ENCODE results near the gene PLK1.

PLK1 gene

DNA sequence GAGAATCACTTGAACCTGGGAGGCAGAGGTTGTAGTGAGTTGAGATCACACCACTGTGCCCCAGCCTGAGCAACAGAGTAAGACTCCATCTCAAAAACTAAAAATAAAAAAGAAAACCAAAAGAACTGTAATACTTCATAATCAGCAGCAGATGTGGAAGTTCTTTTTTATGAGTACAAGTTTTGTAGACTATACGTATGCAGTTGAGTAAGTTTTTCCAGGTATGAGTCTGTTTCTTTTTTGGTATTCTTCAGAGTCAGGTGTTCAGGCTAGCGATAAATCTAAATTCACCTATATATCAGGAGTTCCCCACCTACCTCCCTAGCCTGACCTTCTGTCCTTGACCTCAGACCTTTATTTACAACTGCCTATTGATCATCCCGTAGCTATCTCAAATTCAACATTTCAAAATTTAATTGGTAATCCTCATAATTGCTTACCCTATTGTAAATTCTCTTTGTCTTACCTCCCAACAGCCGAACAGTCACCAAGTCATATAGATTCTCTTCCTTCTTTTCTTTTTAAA lies 26.7 kb upstream of the PLK1 start:
- Histone ChIP-seq H3K4me1 (ENCODE audit: control insufficient read depth, insufficient read depth, low read length, unreplicated experiment) (no peaks in the 10 kb centered on the region), H3K27ac (ENCODE audit: low read depth, low read length) (no peak overlapping the region), H3K79me2 (ENCODE audit: control insufficient read depth, insufficient read depth, low read length, unreplicated experiment) (peaks cover 64% of the 10 kb centered on the region), H3K27me3 (ENCODE audit: insufficient read depth, low read length) (no peaks in the 10 kb centered on the region), H2AFZ (ENCODE audit: low read length, unreplicated experiment) (no peak overlapping the region), H3K4me3 (ENCODE audit: low read depth, low read length) (no peak overlapping the region), H3K36me3 (ENCODE audit: insufficient read depth, low read length) (peaks cover 25% of the 10 kb centered on the region)

DNA sequence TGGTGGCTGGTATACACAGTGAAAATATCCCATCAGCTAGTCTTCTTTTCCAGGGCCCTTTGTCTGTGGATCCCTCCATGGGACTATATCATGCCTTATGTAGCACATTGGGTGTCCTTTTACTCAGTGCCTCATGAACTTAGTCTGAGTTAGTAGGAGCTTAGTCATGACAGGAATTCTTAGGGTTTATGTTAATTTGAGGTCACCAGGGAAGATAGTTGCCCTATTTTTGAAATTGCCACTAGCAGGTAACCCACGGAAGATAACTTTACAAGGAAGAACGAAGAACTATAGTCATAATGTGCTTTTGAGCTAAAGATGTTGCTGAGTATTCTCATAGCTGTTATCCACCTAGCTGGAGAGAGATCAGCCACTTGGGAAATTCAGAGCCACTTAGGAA lies 14.8 kb upstream of the PLK1 start:
- Histone ChIP-seq H3K4me3 (ENCODE audit: low read depth, low read length) (no peak overlapping the region), H3K36me3 (ENCODE audit: insufficient read depth, low read length) (peaks cover 65% of the 10 kb centered on the region), H3K4me1 (ENCODE audit: control insufficient read depth, insufficient read depth, low read length, unreplicated experiment) (no peaks in the 10 kb centered on the region), H3K27me3 (ENCODE audit: insufficient read depth, low read length) (no peaks in the 10 kb centered on the region), H3K79me2 (ENCODE audit: control insufficient read depth, insufficient read depth, low read length, unreplicated experiment) (peaks cover 7% of the 10 kb centered on the region), H3K27ac (ENCODE audit: low read depth, low read length) (no peak overlapping the region), H2AFZ (ENCODE audit: low read length, unreplicated experiment) (no peak overlapping the region)

DNA sequence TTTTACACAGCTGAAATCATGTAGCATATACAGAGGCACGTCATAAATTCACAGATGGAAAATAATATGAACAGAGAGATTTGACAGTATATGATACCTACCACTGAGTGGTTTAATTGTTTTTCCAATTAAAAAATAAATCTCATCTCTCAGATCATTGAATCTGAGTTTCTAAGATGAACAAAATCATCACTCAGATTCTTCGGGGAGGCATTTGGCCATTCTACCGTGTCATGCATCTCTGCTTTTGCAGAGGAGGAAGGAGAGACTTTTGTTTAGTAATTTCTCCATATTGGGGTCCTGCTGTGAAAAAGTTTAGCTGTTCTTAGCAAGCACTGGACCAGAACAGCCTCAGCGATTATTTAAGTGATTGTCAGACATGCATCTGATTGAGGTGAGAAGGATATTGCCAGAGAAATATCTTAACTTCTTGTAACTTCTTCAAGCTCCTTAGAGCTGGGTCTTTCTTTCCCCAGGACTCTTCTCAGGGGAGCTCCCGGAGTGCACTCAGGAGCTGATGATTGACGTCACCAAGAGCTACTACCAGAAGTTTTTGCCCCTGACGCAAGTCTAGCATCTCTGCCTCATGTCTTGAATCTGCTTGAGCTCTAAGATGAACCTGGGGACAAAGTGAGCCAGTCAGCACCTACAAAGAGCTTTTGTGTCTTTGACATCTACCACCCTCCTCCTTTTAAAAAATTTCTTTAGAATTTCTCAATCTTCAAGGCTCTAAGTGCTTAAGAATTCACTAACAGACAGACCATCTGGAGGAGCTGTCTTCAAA lies 11.9 kb upstream of the PLK1 start:
- Histone ChIP-seq H3K4me1 (ENCODE audit: control insufficient read depth, insufficient read depth, low read length, unreplicated experiment) (peaks cover 13% of the 10 kb centered on the region), H3K27ac (ENCODE audit: low read depth, low read length) (no peak overlapping the region), H3K27me3 (ENCODE audit: insufficient read depth, low read length) (no peaks in the 10 kb centered on the region), H3K36me3 (ENCODE audit: insufficient read depth, low read length) (peaks cover 52% of the 10 kb centered on the region), H3K4me3 (ENCODE audit: low read depth, low read length) (no peak overlapping the region), H3K79me2 (ENCODE audit: control insufficient read depth, insufficient read depth, low read length, unreplicated experiment) (peaks cover 12% of the 10 kb centered on the region), H2AFZ (ENCODE audit: low read length, unreplicated experiment) (no peak overlapping the region)

DNA sequence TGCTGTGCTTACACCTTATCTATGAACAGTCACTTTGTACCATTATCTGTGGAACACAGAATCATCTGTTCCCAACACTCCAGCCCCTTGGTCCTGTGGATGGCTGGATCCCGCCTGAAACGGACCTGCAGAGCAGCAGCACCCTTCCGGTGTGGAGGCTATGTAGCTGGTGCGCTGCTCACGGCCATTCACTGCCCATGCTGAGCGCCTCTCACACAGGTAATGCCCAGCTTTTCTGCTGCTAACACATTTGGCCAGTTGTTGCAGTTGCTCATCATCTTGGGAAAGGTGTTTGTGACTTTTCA lies 11.4 kb upstream of the PLK1 start:
- H3K36me3 ChIP-seq (ENCODE audit: insufficient read depth, low read length) = peaks cover 52% of the 10 kb centered on the region
- H3K27me3 ChIP-seq (ENCODE audit: insufficient read depth, low read length) = no peaks in the 10 kb centered on the region
- no peak overlapping the region for H3K4me3 ChIP-seq (ENCODE audit: low read depth, low read length)
- no peak overlapping the region for H2AFZ ChIP-seq (ENCODE audit: low read length, unreplicated experiment)
- H3K79me2 ChIP-seq (ENCODE audit: control insufficient read depth, insufficient read depth, low read length, unreplicated experiment) = peaks cover 8% of the 10 kb centered on the region
- H3K4me1 ChIP-seq (ENCODE audit: control insufficient read depth, insufficient read depth, low read length, unreplicated experiment) = peaks cover 13% of the 10 kb centered on the region
- H3K27ac ChIP-seq (ENCODE audit: low read depth, low read length) = no peak overlapping the region

DNA sequence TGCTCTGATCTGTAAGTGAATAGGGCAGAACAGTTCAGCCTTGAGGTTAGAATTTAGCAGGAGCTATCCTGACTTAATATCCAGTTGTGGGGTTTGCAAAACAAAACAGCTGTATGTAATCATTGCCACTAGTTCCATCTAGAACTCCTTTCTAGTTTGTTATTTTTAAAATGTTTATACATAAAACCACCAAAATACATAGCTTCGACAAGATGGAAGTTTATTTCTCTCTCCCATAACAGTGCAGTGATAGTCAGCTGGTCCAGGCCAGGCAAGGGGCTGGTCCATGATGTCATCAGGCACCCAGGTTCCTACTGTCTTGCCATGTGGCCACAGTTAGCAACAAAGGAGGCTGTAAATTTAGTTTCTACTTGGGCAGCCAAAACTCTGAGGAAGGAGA lies 10.5 kb upstream of the PLK1 start:
- Histone ChIP-seq H3K27me3 (ENCODE audit: insufficient read depth, low read length) (no peaks in the 10 kb centered on the region), H2AFZ (ENCODE audit: low read length, unreplicated experiment) (no peak overlapping the region), H3K4me3 (ENCODE audit: low read depth, low read length) (no peak overlapping the region), H3K27ac (ENCODE audit: low read depth, low read length) (no peak overlapping the region), H3K79me2 (ENCODE audit: control insufficient read depth, insufficient read depth, low read length, unreplicated experiment) (peaks cover 5% of the 10 kb centered on the region), H3K4me1 (ENCODE audit: control insufficient read depth, insufficient read depth, low read length, unreplicated experiment) (peaks cover 13% of the 10 kb centered on the region), H3K36me3 (ENCODE audit: insufficient read depth, low read length) (peaks cover 47% of the 10 kb centered on the region)

DNA sequence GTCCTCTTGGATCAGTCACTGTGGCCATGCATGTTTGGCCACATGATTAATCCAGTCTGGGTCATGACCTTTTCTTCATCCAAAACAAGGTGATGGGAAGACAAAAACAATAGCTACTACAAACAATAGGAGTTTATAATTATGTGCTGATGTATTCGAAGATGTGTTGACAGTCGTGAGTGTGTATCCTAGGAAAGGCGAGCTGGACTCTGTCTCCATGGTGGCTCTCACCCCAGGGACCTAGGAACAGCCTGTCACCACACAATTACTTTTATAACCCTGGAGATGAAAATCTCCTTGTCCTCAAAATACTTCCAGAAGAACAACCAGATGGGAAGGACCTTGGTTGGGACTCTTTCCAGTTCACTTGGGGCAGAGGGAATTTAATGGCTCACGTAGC lies 9.8 kb upstream of the PLK1 start:
- no peak overlapping the region for H3K4me3 ChIP-seq (ENCODE audit: low read depth, low read length)
- H3K27me3 ChIP-seq (ENCODE audit: insufficient read depth, low read length) = no peaks in the 10 kb centered on the region
- no peak overlapping the region for H3K27ac ChIP-seq (ENCODE audit: low read depth, low read length)
- peaks cover 47% of the 10 kb centered on the region for H3K36me3 ChIP-seq (ENCODE audit: insufficient read depth, low read length)
- peaks cover 13% of the 10 kb centered on the region for H3K4me1 ChIP-seq (ENCODE audit: control insufficient read depth, insufficient read depth, low read length, unreplicated experiment)
- H2AFZ ChIP-seq (ENCODE audit: low read length, unreplicated experiment) = no peak overlapping the region
- H3K79me2 ChIP-seq (ENCODE audit: control insufficient read depth, insufficient read depth, low read length, unreplicated experiment) = peaks cover 5% of the 10 kb centered on the region

DNA sequence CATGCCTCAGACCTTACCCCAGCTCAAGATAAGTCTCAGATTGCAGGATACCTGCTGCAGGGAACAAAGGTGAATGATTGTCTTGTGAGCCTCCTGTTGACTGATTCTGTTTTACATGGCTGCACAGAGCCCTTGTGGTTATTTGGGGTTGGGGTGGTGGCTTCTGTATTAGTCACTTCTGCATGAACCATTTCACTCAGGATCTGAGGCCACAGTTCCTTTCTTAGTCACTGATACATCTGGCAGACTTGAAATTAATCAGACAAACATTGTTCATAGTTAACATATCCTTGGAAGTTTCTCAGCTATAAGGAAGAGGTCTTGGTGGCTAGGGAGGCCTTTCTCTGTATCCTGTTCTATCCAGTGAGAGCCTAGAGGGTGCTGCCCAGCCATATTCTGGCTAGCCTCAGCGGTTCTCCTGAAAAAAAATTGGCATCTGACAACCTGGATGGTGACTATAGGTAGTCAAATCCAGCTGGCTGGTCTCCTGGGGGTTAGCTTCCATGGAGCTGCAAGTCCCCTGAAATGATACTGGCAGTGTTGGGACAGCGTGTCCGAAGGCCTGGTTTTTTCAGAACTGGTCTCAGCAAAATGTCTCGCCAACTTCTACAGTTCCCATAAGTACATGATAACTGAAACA lies 8.4 kb upstream of the PLK1 start:
- H2AFZ ChIP-seq (ENCODE audit: low read length, unreplicated experiment) = no peak overlapping the region
- no peaks in the 10 kb centered on the region for H3K27me3 ChIP-seq (ENCODE audit: insufficient read depth, low read length)
- H3K4me1 ChIP-seq (ENCODE audit: control insufficient read depth, insufficient read depth, low read length, unreplicated experiment) = peaks cover 13% of the 10 kb centered on the region
- no peak overlapping the region for H3K4me3 ChIP-seq (ENCODE audit: low read depth, low read length)
- peak overlapping the region; percentile 66 for H3K27ac ChIP-seq (ENCODE audit: low read depth, low read length)
- peaks cover 5% of the 10 kb centered on the region for H3K79me2 ChIP-seq (ENCODE audit: control insufficient read depth, insufficient read depth, low read length, unreplicated experiment)
- peaks cover 37% of the 10 kb centered on the region for H3K36me3 ChIP-seq (ENCODE audit: insufficient read depth, low read length)

DNA sequence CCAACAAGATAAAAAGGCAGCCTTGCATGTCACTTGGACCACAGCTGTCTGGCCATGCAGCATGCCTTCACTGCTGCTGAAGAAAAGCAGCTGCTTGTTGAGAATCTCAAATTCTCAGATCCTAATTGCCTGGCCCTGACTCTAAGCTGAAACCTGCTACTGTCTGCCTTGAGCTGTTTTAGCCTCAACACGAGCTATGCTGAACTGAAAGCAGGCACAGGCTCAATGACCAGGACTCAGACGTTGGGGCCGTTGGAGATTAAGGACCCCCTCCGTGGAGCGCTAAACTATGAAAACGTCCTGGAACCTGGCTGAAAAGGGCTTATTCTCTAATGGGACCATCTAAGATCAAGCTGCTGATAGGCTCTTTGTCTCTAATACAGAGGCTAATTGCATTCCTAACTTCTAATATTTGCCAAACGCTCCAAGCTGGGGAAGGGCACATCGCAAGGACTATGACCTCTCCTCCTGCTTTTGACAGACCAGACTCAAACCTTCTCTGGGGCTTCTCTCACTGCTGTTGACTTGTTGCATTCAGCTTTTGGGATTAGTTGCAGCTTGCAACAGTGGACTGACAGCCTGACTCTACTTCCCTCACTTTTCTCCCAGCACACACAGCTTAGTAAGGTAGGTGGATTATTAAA lies 4.6 kb upstream of the PLK1 start:
- Histone ChIP-seq H3K79me2 (ENCODE audit: control insufficient read depth, insufficient read depth, low read length, unreplicated experiment) (peaks cover 11% of the 10 kb centered on the region), H3K4me1 (ENCODE audit: control insufficient read depth, insufficient read depth, low read length, unreplicated experiment) (peaks cover 33% of the 10 kb centered on the region), H3K4me3 (ENCODE audit: low read depth, low read length) (no peak overlapping the region), H3K27ac (ENCODE audit: low read depth, low read length) (no peak overlapping the region), H3K36me3 (ENCODE audit: insufficient read depth, low read length) (peaks cover 20% of the 10 kb centered on the region), H3K27me3 (ENCODE audit: insufficient read depth, low read length) (no peaks in the 10 kb centered on the region), H2AFZ (ENCODE audit: low read length, unreplicated experiment) (no peak overlapping the region)

DNA sequence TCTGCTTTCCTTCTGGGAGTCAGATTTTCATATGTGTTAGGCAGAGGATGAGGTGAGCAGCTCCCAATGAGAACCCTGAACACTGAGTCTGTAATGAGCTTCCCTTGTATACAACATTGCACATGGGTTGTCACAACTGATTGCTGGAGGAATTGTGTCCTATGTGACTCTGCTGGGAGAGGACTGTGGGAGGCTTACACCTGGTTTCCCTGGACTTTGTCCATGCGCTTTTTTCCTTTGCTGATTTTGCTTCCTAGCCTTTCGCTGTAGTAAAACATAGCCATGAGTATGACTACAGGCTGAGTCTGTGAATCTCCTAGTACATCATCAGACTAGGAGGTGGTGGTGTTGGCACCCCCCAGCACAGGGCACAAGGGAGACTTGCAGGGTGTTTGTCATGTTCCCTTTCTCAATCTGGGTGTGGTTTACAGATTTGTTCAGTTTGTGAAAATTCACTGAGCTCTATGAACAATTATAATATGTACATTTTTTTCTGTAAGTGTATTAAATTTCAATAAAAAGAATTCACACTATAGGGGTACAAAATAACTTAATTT lies 1.7 kb upstream of the PLK1 start:
- peaks cover 17% of the 10 kb centered on the region for H3K36me3 ChIP-seq (ENCODE audit: insufficient read depth, low read length)
- peaks cover 35% of the 10 kb centered on the region for H3K79me2 ChIP-seq (ENCODE audit: control insufficient read depth, insufficient read depth, low read length, unreplicated experiment)
- H2AFZ ChIP-seq (ENCODE audit: low read length, unreplicated experiment) = no peak overlapping the region
- no peaks in the 10 kb centered on the region for H3K27me3 ChIP-seq (ENCODE audit: insufficient read depth, low read length)
- peaks cover 44% of the 10 kb centered on the region for H3K4me1 ChIP-seq (ENCODE audit: control insufficient read depth, insufficient read depth, low read length, unreplicated experiment)
- no peak overlapping the region for H3K4me3 ChIP-seq (ENCODE audit: low read depth, low read length)
- H3K27ac ChIP-seq (ENCODE audit: low read depth, low read length) = peak overlapping the region; percentile 3; the same call in 1 of the 2 replicates

DNA sequence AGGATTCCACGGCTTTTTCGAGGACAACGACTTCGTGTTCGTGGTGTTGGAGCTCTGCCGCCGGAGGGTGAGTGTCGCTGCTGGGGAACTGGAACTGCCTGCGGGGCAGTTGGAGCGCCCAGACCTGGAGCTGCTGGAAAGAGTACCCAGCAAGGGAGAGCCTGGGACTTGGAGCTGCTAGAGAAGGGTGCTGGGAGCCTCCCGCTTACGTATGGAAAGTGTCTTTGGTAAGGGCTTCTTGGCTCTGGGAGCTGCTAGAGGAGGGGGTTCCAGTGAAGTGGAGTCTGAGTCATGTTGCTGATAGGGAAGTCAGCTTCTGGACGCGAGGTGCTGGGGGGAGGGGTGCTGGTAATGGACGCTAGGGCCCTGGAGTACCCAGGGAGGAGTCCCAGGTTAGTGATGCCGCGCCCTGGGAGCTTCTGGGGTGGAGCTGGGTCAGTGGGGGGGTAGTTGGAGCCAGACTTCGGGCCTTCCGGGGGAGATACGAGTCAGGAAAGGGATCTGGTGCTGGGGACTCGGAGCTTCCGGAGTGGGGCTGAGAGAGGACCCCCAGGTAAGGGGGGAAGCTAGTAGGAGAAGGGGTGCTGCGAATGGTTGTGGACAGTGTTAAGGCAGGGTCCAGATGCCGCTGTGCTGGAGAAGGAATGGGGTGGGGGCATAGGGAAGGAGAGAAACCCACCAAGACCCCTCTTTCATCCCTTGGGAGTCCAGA lies 741 bp downstream of the PLK1 start:
- Histone ChIP-seq H3K27me3 (ENCODE audit: insufficient read depth, low read length) (no peaks in the 10 kb centered on the region), H3K4me3 (ENCODE audit: low read depth, low read length) (peak overlapping the region; percentile 96), H2AFZ (ENCODE audit: low read length, unreplicated experiment) (no peak overlapping the region), H3K79me2 (ENCODE audit: control insufficient read depth, insufficient read depth, low read length, unreplicated experiment) (peaks cover 56% of the 10 kb centered on the region), H3K4me1 (ENCODE audit: control insufficient read depth, insufficient read depth, low read length, unreplicated experiment) (peaks cover 46% of the 10 kb centered on the region), H3K27ac (ENCODE audit: low read depth, low read length) (peak overlapping the region; percentile 78), H3K36me3 (ENCODE audit: insufficient read depth, low read length) (peaks cover 23% of the 10 kb centered on the region; the same call in 1 of the 2 replicates)

Measured in ACC112 (cell line).